ENCODE data around the gene FAM171A2. TPM values are rescaled to one million over a fixed set of nuclear protein-coding genes. Genes with fewer than 3 reads are reported as not detected.
A peak's percentile ranks its signal among the peaks of the same experiment; 100 is the strongest.

FAM171A2 gene
- total RNA-seq, 1 experiment from 2014 or later, result 1.9 TPM

GRCh38 chr17:44361292-44362260 is 2.1 kb downstream of the FAM171A2 start:
- DNase-seq (ENCODE audit: low read depth), result no peak

- peak; percentile 39 for DNase-seq (ENCODE audit: low read depth)
Observed at GRCh38 chr17:44360826-44361225, 2.8 kb downstream of the FAM171A2 start.

GRCh38 chr17:44360144-44360533 is 3.5 kb downstream of the FAM171A2 start:
- no peak for DNase-seq (ENCODE audit: low read depth)

GRCh38 chr17:44359458-44360143 is 4.1 kb downstream of the FAM171A2 start:
- DNase-seq (ENCODE audit: low read depth), result no peak

- DNase-seq (ENCODE audit: low read depth), result no peak
Observed at GRCh38 chr17:44359006-44359405, 4.6 kb downstream of the FAM171A2 start.

- no peak for DNase-seq (ENCODE audit: low read depth)
Observed at GRCh38 chr17:44358066-44358465, 5.6 kb downstream of the FAM171A2 start.

- DNase-seq (ENCODE audit: low read depth), result no peak
Observed at GRCh38 chr17:44356241-44356640, 7.4 kb downstream of the FAM171A2 start.

GRCh38 chr17:44355642-44356099 is 8.0 kb downstream of the FAM171A2 start:
- DNase-seq (ENCODE audit: low read depth), result no peak

GRCh38 chr17:44354582-44355561 is 8.8 kb downstream of the FAM171A2 start:
- no peak for DNase-seq (ENCODE audit: low read depth)

GRCh38 chr17:44353672-44354331 is 9.9 kb downstream of the FAM171A2 start:
- DNase-seq (ENCODE audit: low read depth), result peak; percentile 19

- no peak for DNase-seq (ENCODE audit: low read depth)
Observed at GRCh38 chr17:44352828-44353671, 10.6 kb downstream of the FAM171A2 start.

- no peak for DNase-seq (ENCODE audit: low read depth)
Observed at GRCh38 chr17:44351961-44352827, 11.5 kb downstream of the FAM171A2 start.

- no peak for DNase-seq (ENCODE audit: low read depth)
Observed at GRCh38 chr17:44351464-44351863, 12.2 kb downstream of the FAM171A2 start.

GRCh38 chr17:44350733-44351226 is 12.9 kb downstream of the FAM171A2 start:
- DNase-seq (ENCODE audit: low read depth), result peak; percentile 46

- DNase-seq (ENCODE audit: low read depth), result no peak
Observed at GRCh38 chr17:44349553-44350070, 14.0 kb downstream of the FAM171A2 start.

GRCh38 chr17:44348988-44349364 is 14.7 kb downstream of the FAM171A2 start:
- DNase-seq (ENCODE audit: low read depth), result no peak

GRCh38 chr17:44348234-44348987 is 15.2 kb downstream of the FAM171A2 start:
- peak; percentile 59 for DNase-seq (ENCODE audit: low read depth)

Data from RPMI7951 (cell line).